Naive thymus-derived CD4-positive, alpha-beta T cell (primary cell): ENCODE measurements around the gene SUFU. TPM values are rescaled to one million over a fixed set of nuclear protein-coding genes. Genes with fewer than 3 reads are reported as not detected.

ENCODE experiments used
- ATAC-seq: fragments of 150-1000 bp; cut with Tn5 transposase; 2 replicates; pipeline ENCODE4 v1.10.0; 2021; ENCODE audit warnings: mild to moderate bottlenecking, moderate library complexity
- CTCF ChIA-PET: fragments of 350-600 bp; sonication (Branson Sonifier 250); formaldehyde crosslinking; loops from one replicate; lab custom pipeline; 2021; ENCODE audit warnings: antibody characterized with exemption; lab: Charles Lee
- POLR2A ChIA-PET: fragments of 350-600 bp; sonication (Branson Sonifier 250); formaldehyde crosslinking; loops from one replicate; lab custom pipeline; 2021; ENCODE audit warnings: antibody characterized with exemption, inconsistent platforms; lab: Charles Lee
- DNase-seq, 9 donors: peaks; one replicate each; pipeline versions ENCODE4 v3.0.0 to v3.0.0-alpha.2; 2020 to 2022; ENCODE audit warnings: mixed read lengths in 1 of 9
- H3K27ac ChIP-seq: one replicate; pipeline ENCODE4 v1.7.0; 2013; ENCODE audit warnings: mild to moderate bottlenecking, low read depth, low read length, moderate library complexity
- H3K27me3 ChIP-seq, 2 donors: one replicate each; pipeline ENCODE4 v1.7.0; 2013; ENCODE audit warnings: low read length in 2 of 2, mild to moderate bottlenecking in 2 of 2, moderate library complexity in 2 of 2; ENCODE audit not compliant: control insufficient read depth in 2 of 2, insufficient read depth in 2 of 2
- H3K36me3 ChIP-seq, 3 experiments: 1 replicate in 2 of 3; 2 replicates in 1 of 3; pipeline ENCODE4 v1.7.0; 2013; ENCODE audit warnings: low read length in 3 of 3, mild to moderate bottlenecking in 3 of 3, moderate library complexity in 1 of 3; ENCODE audit not compliant: insufficient read depth in 3 of 3, control insufficient read depth in 2 of 3
- H3K4me1 ChIP-seq, 2 donors: one replicate each; pipeline ENCODE4 v1.7.0; 2013; ENCODE audit warnings: low read length in 2 of 2, mild to moderate bottlenecking in 2 of 2, moderate library complexity in 1 of 2; ENCODE audit not compliant: control insufficient read depth in 2 of 2, insufficient read depth in 2 of 2
- H3K4me3 ChIP-seq: 2 replicates; pipeline ENCODE4 v1.7.0; 2013; ENCODE audit warnings: mild to moderate bottlenecking, low read length
- H3K9me3 ChIP-seq, 3 experiments: 1 replicate in 2 of 3; 2 replicates in 1 of 3; pipeline ENCODE4 v1.7.0; 2013; ENCODE audit warnings: low read length in 3 of 3; ENCODE audit not compliant: control insufficient read depth in 2 of 3
- H3K27ac Mint-ChIP-seq, 9 donors: one replicate each; pipeline ENCODE4 v1.8.0; 2020 to 2022; ENCODE audit warnings: mixed read lengths in 9 of 9, mild to moderate bottlenecking in 8 of 9, moderate library complexity in 5 of 9, inconsistent platforms in 2 of 9
- H3K27me3 Mint-ChIP-seq, 5 donors: one replicate each; pipeline ENCODE4 v1.8.0; 2021 to 2022; ENCODE audit warnings: mixed read lengths in 5 of 5, mild to moderate bottlenecking in 1 of 5
- H3K36me3 Mint-ChIP-seq, 5 donors: one replicate each; pipeline ENCODE4 v1.8.0; 2020 to 2022; ENCODE audit warnings: mixed read lengths in 5 of 5, mild to moderate bottlenecking in 3 of 5, inconsistent platforms in 1 of 5
- H3K4me1 Mint-ChIP-seq, 7 donors: one replicate each; pipeline ENCODE4 v1.8.0; 2020 to 2022; ENCODE audit warnings: mixed read lengths in 7 of 7, mild to moderate bottlenecking in 3 of 7, inconsistent platforms in 1 of 7
- H3K4me3 Mint-ChIP-seq, 10 donors: one replicate each; pipeline ENCODE4 v1.8.0; 2020 to 2022; ENCODE audit warnings: mild to moderate bottlenecking in 10 of 10, mixed read lengths in 10 of 10, moderate library complexity in 6 of 10, inconsistent platforms in 2 of 10
- H3K9me3 Mint-ChIP-seq, 11 donors: one replicate each; pipeline ENCODE4 v1.8.0; 2020 to 2022; ENCODE audit warnings: mixed read lengths in 11 of 11, mild to moderate bottlenecking in 4 of 11, inconsistent platforms in 1 of 11, moderate library complexity in 1 of 11
- intact Hi-C, 2 donors: fragments of 100-400 bp; cut with micrococcal nuclease; formaldehyde crosslinking; loops; one replicate each; pipeline ENCODE4 v1.15.1; 2023
- polyA plus RNA-seq, 2 donors: library from polyadenylated mRNA; unstranded; fragments of 300-500 nt; fragmentation: Illumina TruSeq; gene quantifications; one replicate each; pipeline ENCODE4 v1.2.3, GENCODE V29; 2021
- total RNA-seq, 6 experiments: library from RNA in 5 of 6; stranded (reverse) in 5 of 6; gene quantifications; 1 replicate in 5 of 6; 2 replicates in 1 of 6; pipeline ENCODE4 v1.2.3 and lab custom pipeline; 2021 to 2026

The SUFU gene
- total and polyA plus RNA-seq, 7 experiments from 2014 or later, result 2.9 to 17.5 (median 14.4) TPM

GRCh38 chr10:102614888-102615287, 111.1 kb downstream of the SUFU start:
- ATAC-seq (no peak), DNase-seq (no peak)
- Histone ChIP-seq H3K9me3 (no peaks in the 10 kb centered on the region), H3K27ac (no peak overlapping the region), H3K4me3 (no peak overlapping the region), H3K36me3 (peaks cover 0 to 45% (median 5%) of the 10 kb centered on the region in 3 experiments), H3K4me1 (peaks cover 0 to 36% of the 10 kb centered on the region in 2 donors), H3K27me3 (no peaks in the 10 kb centered on the region)
- intact Hi-C loops, result loop anchor here in 1 of 2 donors (5.0 kb wide), 1 partner anchor 57 kb away; no protein-coding TSS in a partner anchor
- H3K27ac Mint-ChIP-seq, result peak overlapping the region in 6 of 9 donors; percentile 29 to 84 (median 53)
- no peaks in the 10 kb centered on the region for H3K27me3 Mint-ChIP-seq
- H3K36me3 Mint-ChIP-seq, result peaks cover 0 to 26% (median 5%) of the 10 kb centered on the region in 5 donors
- peaks cover 7 to 39% (median 34%) of the 10 kb centered on the region in 7 donors for H3K4me1 Mint-ChIP-seq
- H3K4me3 Mint-ChIP-seq, result peak overlapping the region in 1 of 10 donors; percentile 21
- ChIA-PET CTCF (interaction anchor here (0.6 kb wide), 1 partner anchor 98 kb away, joined by 3 read pairs; no protein-coding TSS in a partner anchor), POLR2A (interaction anchor here (4.5 kb wide), 1 partner anchor 30 kb away, joined by 26 read pairs; the partner anchor contains the start of gene TRIM8)
- H3K9me3 Mint-ChIP-seq, result no peaks in the 10 kb centered on the region

GRCh38 chr10:102615361-102615760, 111.6 kb downstream of the SUFU start:
- Mint-ChIP-seq H3K9me3 (no peaks in the 10 kb centered on the region), H3K36me3 (peaks cover 0 to 26% (median 5%) of the 10 kb centered on the region in 5 donors), H3K4me1 (peaks cover 7 to 36% (median 32%) of the 10 kb centered on the region in 7 donors), H3K4me3 (no peak overlapping the region), H3K27me3 (no peaks in the 10 kb centered on the region), H3K27ac (peak overlapping the region in 6 of 9 donors; percentile 29 to 84 (median 53))
- H3K27me3 ChIP-seq, result no peaks in the 10 kb centered on the region
- ChIA-PET CTCF (interaction anchor here (0.6 kb wide), 1 partner anchor 99 kb away, joined by 3 read pairs; no protein-coding TSS in a partner anchor), POLR2A (interaction anchor here (4.5 kb wide), 1 partner anchor 30 kb away, joined by 26 read pairs; the partner anchor contains the start of gene TRIM8)
- H3K27ac ChIP-seq, result no peak overlapping the region
- H3K9me3 ChIP-seq, result no peaks in the 10 kb centered on the region
- intact Hi-C loops, result no loop called here
- ATAC-seq (no peak), DNase-seq (no peak)
- H3K36me3 ChIP-seq, result peaks cover 0 to 50% (median 5%) of the 10 kb centered on the region in 3 experiments
- H3K4me3 ChIP-seq, result no peak overlapping the region
- H3K4me1 ChIP-seq, result peaks cover 0 to 35% of the 10 kb centered on the region in 2 donors

GRCh38 chr10:102616066-102616770, 112.4 kb downstream of the SUFU start:
- Mint-ChIP-seq H3K27ac (peak overlapping the region in 1 of 9 donors; percentile 41), H3K36me3 (peaks cover 0 to 26% (median 5%) of the 10 kb centered on the region in 5 donors), H3K4me1 (peaks cover 1 to 28% (median 23%) of the 10 kb centered on the region in 7 donors), H3K9me3 (no peaks in the 10 kb centered on the region), H3K4me3 (no peak overlapping the region), H3K27me3 (no peaks in the 10 kb centered on the region)
- Histone ChIP-seq H3K27ac (no peak overlapping the region), H3K9me3 (no peaks in the 10 kb centered on the region), H3K36me3 (peaks cover 0 to 55% (median 5%) of the 10 kb centered on the region in 3 experiments), H3K27me3 (no peaks in the 10 kb centered on the region), H3K4me3 (no peak overlapping the region), H3K4me1 (peaks cover 0 to 26% of the 10 kb centered on the region in 2 donors)
- intact Hi-C loops, result no loop called here
- CTCF ChIA-PET, result interaction anchor here (0.9 kb wide), 1 partner anchor 12 kb away, joined by 3 read pairs; no protein-coding TSS in a partner anchor
- no peak for ATAC-seq
- no peak for DNase-seq
- POLR2A ChIA-PET, result no interaction called here

- Mint-ChIP-seq H3K4me3 (no peak overlapping the region), H3K9me3 (no peaks in the 10 kb centered on the region), H3K27me3 (no peaks in the 10 kb centered on the region), H3K36me3 (peaks cover 0 to 26% (median 5%) of the 10 kb centered on the region in 5 donors), H3K27ac (peak overlapping the region in 1 of 9 donors; percentile 41), H3K4me1 (peaks cover 1 to 20% (median 16%) of the 10 kb centered on the region in 7 donors)
- intact Hi-C loops, result no loop called here
- Histone ChIP-seq H3K4me1 (peaks cover 0 to 18% of the 10 kb centered on the region in 2 donors), H3K4me3 (no peak overlapping the region), H3K9me3 (no peaks in the 10 kb centered on the region), H3K27ac (no peak overlapping the region), H3K36me3 (peaks cover 0 to 61% (median 5%) of the 10 kb centered on the region in 3 experiments), H3K27me3 (no peaks in the 10 kb centered on the region)
- DNase-seq (no peak), ATAC-seq (no peak)
- CTCF ChIA-PET, result interaction anchor here (0.9 kb wide), 1 partner anchor 11 kb away, joined by 3 read pairs; no protein-coding TSS in a partner anchor
- POLR2A ChIA-PET, result no interaction called here
These were observed 113.3 kb downstream of the SUFU start for GRCh38 chr10:102617041-102617440.

- DNase-seq, result no peak
- H3K27ac ChIP-seq, result no peak overlapping the region
- ChIA-PET POLR2A (interaction anchor here (1.2 kb wide), 1 partner anchor 24 kb away, joined by 3 read pairs; no protein-coding TSS in a partner anchor), CTCF (no interaction called here)
- ATAC-seq, result no peak
- intact Hi-C loops, result no loop called here
- peaks cover 0 to 10% of the 10 kb centered on the region in 2 donors for H3K4me1 ChIP-seq
- no peaks in the 10 kb centered on the region for H3K9me3 Mint-ChIP-seq
- no peaks in the 10 kb centered on the region for H3K27me3 ChIP-seq
- no peak overlapping the region for H3K4me3 ChIP-seq
- no peaks in the 10 kb centered on the region for H3K27me3 Mint-ChIP-seq
- no peak overlapping the region for H3K4me3 Mint-ChIP-seq
- peaks cover 0 to 25% (median 5%) of the 10 kb centered on the region in 5 donors for H3K36me3 Mint-ChIP-seq
- peak overlapping the region in 2 of 9 donors; percentile 2 to 40 for H3K27ac Mint-ChIP-seq
- H3K36me3 ChIP-seq, result peaks cover 0 to 61% (median 5%) of the 10 kb centered on the region in 3 experiments
- H3K4me1 Mint-ChIP-seq, result peaks cover 1 to 12% (median 8%) of the 10 kb centered on the region in 7 donors
- H3K9me3 ChIP-seq, result no peaks in the 10 kb centered on the region
These were observed 114.0 kb downstream of the SUFU start for GRCh38 chr10:102617816-102618215.

- no peak for DNase-seq
- H3K4me3 ChIP-seq, result no peak overlapping the region
- H3K36me3 ChIP-seq, result peaks cover 0 to 61% (median 5%) of the 10 kb centered on the region in 3 experiments
- no peaks in the 10 kb centered on the region for H3K9me3 Mint-ChIP-seq
- no peaks in the 10 kb centered on the region for H3K9me3 ChIP-seq
- H3K36me3 Mint-ChIP-seq, result peaks cover 0 to 22% (median 5%) of the 10 kb centered on the region in 5 donors
- POLR2A ChIA-PET, result no interaction called here
- CTCF ChIA-PET, result no interaction called here
- H3K4me1 Mint-ChIP-seq, result peaks cover 0 to 7% (median 0%) of the 10 kb centered on the region in 7 donors
- H3K4me1 ChIP-seq, result no peaks in the 10 kb centered on the region
- no peaks in the 10 kb centered on the region for H3K27me3 Mint-ChIP-seq
- no peak for ATAC-seq
- intact Hi-C loops, result no loop called here
- no peaks in the 10 kb centered on the region for H3K27me3 ChIP-seq
- H3K4me3 Mint-ChIP-seq, result no peak overlapping the region
- H3K27ac ChIP-seq, result no peak overlapping the region
- no peak overlapping the region for H3K27ac Mint-ChIP-seq
These were observed 115.7 kb downstream of the SUFU start for GRCh38 chr10:102619281-102619981.
